IMR-90 (cell line): ENCODE data around the gene WDR17.

Source experiments
- CEBPB ChIP-seq: IDR thresholded peaks from 2 replicates; pipeline ENCODE4 v1.6.1; 2012; ENCODE audit warnings: low read depth, low read length, improper control_type of control experiment
- CTCF ChIP-seq: conservative IDR thresholded peaks from 2 replicates; pipeline ENCODE4 v1.5.1; 2012; ENCODE audit warnings: mild to moderate bottlenecking, low read depth, low read length, improper control_type of control experiment
- MAFK ChIP-seq: IDR thresholded peaks from 2 replicates; pipeline ENCODE4 v1.6.1; 2012; ENCODE audit warnings: low read depth, low read length, improper control_type of control experiment
- MAZ ChIP-seq: IDR thresholded peaks from 2 replicates; pipeline ENCODE4 v1.6.1; 2012; ENCODE audit warnings: low read depth, mild to moderate bottlenecking, low read length, improper control_type of control experiment, moderate library complexity, borderline replicate concordance
- MXI1 ChIP-seq: IDR thresholded peaks from 2 replicates; pipeline ENCODE4 v1.6.1; 2012; ENCODE audit warnings: low read depth, mild to moderate bottlenecking, low read length, moderate library complexity, borderline replicate concordance
- POLR2A ChIP-seq: IDR thresholded peaks from 2 replicates; pipeline ENCODE4 v1.6.1; 2012; ENCODE audit warnings: mild to moderate bottlenecking, low read depth, low read length

GRCh38 chr4:176102414-176103063 lies 36.9 kb downstream of the WDR17 start:
- TF ChIP-seq POLR2A, result no peak
- no peak for TF ChIP-seq CTCF
- TF ChIP-seq MAFK, result no peak
- TF ChIP-seq MAZ, result no peak
- no peak for TF ChIP-seq MXI1
- no peak for TF ChIP-seq CEBPB
